Measurements from ENCODE around the gene ST7.
"Not testable (repeated sequence)": the region's sequence is repeated elsewhere in the genome, so short reads cannot be mapped to it uniquely, and the experiment has no call there.

Gene ST7

GRCh38 chr7:117114272-117114671 lies 161.0 kb downstream of the ST7 start:
- H3K27ac ChIP-seq (ENCODE audit: insufficient read depth, low read length, poor library complexity, severe bottlenecking) = no peak overlapping the region
- no peaks in the 10 kb centered on the region for H3K9me3 ChIP-seq (ENCODE audit: control insufficient read depth, low read length)
- H3K4me1 ChIP-seq (ENCODE audit: control insufficient read depth, insufficient read depth, low read length, poor library complexity, severe bottlenecking) = peaks cover 11% of the 10 kb centered on the region
- H3K4me3 ChIP-seq (ENCODE audit: insufficient read depth, low read depth, low read length, poor library complexity, severe bottlenecking) = no peak overlapping the region
- no peaks in the 10 kb centered on the region for H3K36me3 ChIP-seq (ENCODE audit: control insufficient read depth, insufficient read depth, low read length)
- no peaks in the 10 kb centered on the region for H3K27me3 ChIP-seq (replicated peaks; ENCODE audit: control insufficient read depth, insufficient read depth, low read length, poor library complexity, severe bottlenecking)
- no peak for DNase-seq

- H3K9me3 ChIP-seq (ENCODE audit: control insufficient read depth, low read length) = no peaks in the 10 kb centered on the region
These were observed 162.9 kb downstream of the ST7 start for GRCh38 chr7:117116211-117116610.

GRCh38 chr7:117117172-117117571 lies 163.9 kb downstream of the ST7 start:
- no peaks in the 10 kb centered on the region for H3K27me3 ChIP-seq (replicated peaks; ENCODE audit: control insufficient read depth, insufficient read depth, low read length, poor library complexity, severe bottlenecking)
- DNase-seq = no peak
- no peaks in the 10 kb centered on the region for H3K36me3 ChIP-seq (ENCODE audit: control insufficient read depth, insufficient read depth, low read length)
- H3K4me3 ChIP-seq (ENCODE audit: insufficient read depth, low read depth, low read length, poor library complexity, severe bottlenecking) = no peak overlapping the region
- no peaks in the 10 kb centered on the region for H3K9me3 ChIP-seq (ENCODE audit: control insufficient read depth, low read length)
- H3K27ac ChIP-seq (ENCODE audit: insufficient read depth, low read length, poor library complexity, severe bottlenecking) = no peak overlapping the region
- no peaks in the 10 kb centered on the region for H3K4me1 ChIP-seq (ENCODE audit: control insufficient read depth, insufficient read depth, low read length, poor library complexity, severe bottlenecking)

More at GRCh38 chr7:117116211-117116610, 162.9 kb downstream of the ST7 start:
- no peak overlapping the region for H3K4me3 ChIP-seq (ENCODE audit: insufficient read depth, low read depth, low read length, poor library complexity, severe bottlenecking)
- DNase-seq = no peak
- no peak overlapping the region for H3K27ac ChIP-seq (ENCODE audit: insufficient read depth, low read length, poor library complexity, severe bottlenecking)
- H3K4me1 ChIP-seq (ENCODE audit: control insufficient read depth, insufficient read depth, low read length, poor library complexity, severe bottlenecking) = no peaks in the 10 kb centered on the region
- no peaks in the 10 kb centered on the region for H3K36me3 ChIP-seq (ENCODE audit: control insufficient read depth, insufficient read depth, low read length)
- no peaks in the 10 kb centered on the region for H3K27me3 ChIP-seq (replicated peaks; ENCODE audit: control insufficient read depth, insufficient read depth, low read length, poor library complexity, severe bottlenecking)

GRCh38 chr7:117118579-117119180 lies 165.4 kb downstream of the ST7 start:
- DNase-seq = no peak
- no peaks in the 10 kb centered on the region for H3K9me3 ChIP-seq (ENCODE audit: control insufficient read depth, low read length)
- no peak overlapping the region for H3K4me3 ChIP-seq (ENCODE audit: insufficient read depth, low read depth, low read length, poor library complexity, severe bottlenecking)
- H3K36me3 ChIP-seq (ENCODE audit: control insufficient read depth, insufficient read depth, low read length) = no peaks in the 10 kb centered on the region
- no peaks in the 10 kb centered on the region for H3K27me3 ChIP-seq (replicated peaks; ENCODE audit: control insufficient read depth, insufficient read depth, low read length, poor library complexity, severe bottlenecking)
- no peak overlapping the region for H3K27ac ChIP-seq (ENCODE audit: insufficient read depth, low read length, poor library complexity, severe bottlenecking)
- H3K4me1 ChIP-seq (ENCODE audit: control insufficient read depth, insufficient read depth, low read length, poor library complexity, severe bottlenecking) = no peaks in the 10 kb centered on the region

GRCh38 chr7:117119192-117119924 lies 166.1 kb downstream of the ST7 start:
- Histone ChIP-seq H3K9me3 (ENCODE audit: control insufficient read depth, low read length) (no peaks in the 10 kb centered on the region), H3K27ac (ENCODE audit: insufficient read depth, low read length, poor library complexity, severe bottlenecking) (no peak overlapping the region), H3K27me3 (replicated peaks; ENCODE audit: control insufficient read depth, insufficient read depth, low read length, poor library complexity, severe bottlenecking) (no peaks in the 10 kb centered on the region), H3K36me3 (ENCODE audit: control insufficient read depth, insufficient read depth, low read length) (no peaks in the 10 kb centered on the region), H3K4me1 (ENCODE audit: control insufficient read depth, insufficient read depth, low read length, poor library complexity, severe bottlenecking) (no peaks in the 10 kb centered on the region), H3K4me3 (ENCODE audit: insufficient read depth, low read depth, low read length, poor library complexity, severe bottlenecking) (no peak overlapping the region)
- DNase-seq = peak; percentile 37 to 70 (median 46)

- H3K36me3 ChIP-seq (ENCODE audit: control insufficient read depth, insufficient read depth, low read length); H3K27me3 ChIP-seq (replicated peaks; ENCODE audit: control insufficient read depth, insufficient read depth, low read length, poor library complexity, severe bottlenecking); H3K27ac ChIP-seq (ENCODE audit: insufficient read depth, low read length, poor library complexity, severe bottlenecking); H3K4me1 ChIP-seq (ENCODE audit: control insufficient read depth, insufficient read depth, low read length, poor library complexity, severe bottlenecking); DNase-seq; H3K4me3 ChIP-seq (ENCODE audit: insufficient read depth, low read depth, low read length, poor library complexity, severe bottlenecking); H3K9me3 ChIP-seq (ENCODE audit: control insufficient read depth, low read length): not testable (repeated sequence)
These were observed 167.0 kb downstream of the ST7 start for GRCh38 chr7:117120321-117120720.

- not testable (repeated sequence) for H3K9me3 ChIP-seq (ENCODE audit: control insufficient read depth, low read length); DNase-seq; H3K27me3 ChIP-seq (replicated peaks; ENCODE audit: control insufficient read depth, insufficient read depth, low read length, poor library complexity, severe bottlenecking); H3K27ac ChIP-seq (ENCODE audit: insufficient read depth, low read length, poor library complexity, severe bottlenecking); H3K36me3 ChIP-seq (ENCODE audit: control insufficient read depth, insufficient read depth, low read length); H3K4me3 ChIP-seq (ENCODE audit: insufficient read depth, low read depth, low read length, poor library complexity, severe bottlenecking); H3K4me1 ChIP-seq (ENCODE audit: control insufficient read depth, insufficient read depth, low read length, poor library complexity, severe bottlenecking)
These were observed 168.7 kb downstream of the ST7 start for GRCh38 chr7:117122036-117122435.

- no peak for DNase-seq
- H3K9me3 ChIP-seq (ENCODE audit: control insufficient read depth, low read length) = no peaks in the 10 kb centered on the region
These were observed 169.2 kb downstream of the ST7 start for GRCh38 chr7:117122536-117122935.

GRCh38 chr7:117123311-117123926 lies 170.1 kb downstream of the ST7 start:
- H3K4me1 ChIP-seq (ENCODE audit: control insufficient read depth, insufficient read depth, low read length, poor library complexity, severe bottlenecking) = no peaks in the 10 kb centered on the region
- H3K27me3 ChIP-seq (replicated peaks; ENCODE audit: control insufficient read depth, insufficient read depth, low read length, poor library complexity, severe bottlenecking) = no peaks in the 10 kb centered on the region
- H3K4me3 ChIP-seq (ENCODE audit: insufficient read depth, low read depth, low read length, poor library complexity, severe bottlenecking) = no peak overlapping the region
- no peak for DNase-seq
- H3K9me3 ChIP-seq (ENCODE audit: control insufficient read depth, low read length) = no peaks in the 10 kb centered on the region
- no peaks in the 10 kb centered on the region for H3K36me3 ChIP-seq (ENCODE audit: control insufficient read depth, insufficient read depth, low read length)
- no peak overlapping the region for H3K27ac ChIP-seq (ENCODE audit: insufficient read depth, low read length, poor library complexity, severe bottlenecking)

More at GRCh38 chr7:117122536-117122935, 169.2 kb downstream of the ST7 start:
- no peak overlapping the region for H3K27ac ChIP-seq (ENCODE audit: insufficient read depth, low read length, poor library complexity, severe bottlenecking)
- H3K4me1 ChIP-seq (ENCODE audit: control insufficient read depth, insufficient read depth, low read length, poor library complexity, severe bottlenecking) = no peaks in the 10 kb centered on the region
- no peak overlapping the region for H3K4me3 ChIP-seq (ENCODE audit: insufficient read depth, low read depth, low read length, poor library complexity, severe bottlenecking)
- H3K36me3 ChIP-seq (ENCODE audit: control insufficient read depth, insufficient read depth, low read length) = no peaks in the 10 kb centered on the region
- H3K27me3 ChIP-seq (replicated peaks; ENCODE audit: control insufficient read depth, insufficient read depth, low read length, poor library complexity, severe bottlenecking) = no peaks in the 10 kb centered on the region

GRCh38 chr7:117124591-117125220 lies 171.4 kb downstream of the ST7 start:
- Histone ChIP-seq H3K9me3 (ENCODE audit: control insufficient read depth, low read length) (no peaks in the 10 kb centered on the region), H3K36me3 (ENCODE audit: control insufficient read depth, insufficient read depth, low read length) (no peaks in the 10 kb centered on the region), H3K27me3 (replicated peaks; ENCODE audit: control insufficient read depth, insufficient read depth, low read length, poor library complexity, severe bottlenecking) (no peaks in the 10 kb centered on the region), H3K27ac (ENCODE audit: insufficient read depth, low read length, poor library complexity, severe bottlenecking) (no peak overlapping the region), H3K4me1 (ENCODE audit: control insufficient read depth, insufficient read depth, low read length, poor library complexity, severe bottlenecking) (no peaks in the 10 kb centered on the region), H3K4me3 (ENCODE audit: insufficient read depth, low read depth, low read length, poor library complexity, severe bottlenecking) (no peak overlapping the region)
- peak in 2 of 3 donors; percentile 11 to 12 for DNase-seq
